H4 (cell line): ENCODE data around the gene TBC1D7. TPM values are rescaled to one million over a fixed set of nuclear protein-coding genes. Genes with fewer than 3 reads are reported as not detected.

Experiments
- DNase-seq: peaks from one replicate; pipeline ENCODE4 v3.0.0-alpha.2; 2015; ENCODE audit warnings: low spot score
- total RNA-seq: library from RNA; depleted of rRNA; stranded (reverse); fragments of >200 nt; shearing (Covaris generic); gene quantifications from 2 replicates; pipeline ENCODE4 v1.2.3, GENCODE V29; 2014

TBC1D7 gene
- total RNA-seq, 1 experiment from 2014 or later = 31.9 TPM

GRCh38 chr6:13294499-13295069 is 33.8 kb downstream of the TBC1D7 start:
- no peak for DNase-seq

- no peak for DNase-seq
Measured at GRCh38 chr6:13292774-13293173, 35.6 kb downstream of the TBC1D7 start.

GRCh38 chr6:13290335-13290734 is 38.0 kb downstream of the TBC1D7 start:
- DNase-seq = no peak

- no peak for DNase-seq
Measured at GRCh38 chr6:13289789-13290318, 38.5 kb downstream of the TBC1D7 start.

GRCh38 chr6:13288969-13289391 is 39.4 kb downstream of the TBC1D7 start:
- no peak for DNase-seq

- DNase-seq = no peak
Measured at GRCh38 chr6:13288481-13288880, 39.9 kb downstream of the TBC1D7 start.

GRCh38 chr6:13287104-13287503 is 41.2 kb downstream of the TBC1D7 start:
- no peak for DNase-seq

- no peak for DNase-seq
Measured at GRCh38 chr6:13286181-13286580, 42.2 kb downstream of the TBC1D7 start.

- no peak for DNase-seq
Measured at GRCh38 chr6:13285705-13286104, 42.6 kb downstream of the TBC1D7 start.

GRCh38 chr6:13284646-13285045 is 43.7 kb downstream of the TBC1D7 start:
- no peak for DNase-seq

- no peak for DNase-seq
Measured at GRCh38 chr6:13283331-13283730, 45.0 kb downstream of the TBC1D7 start.

GRCh38 chr6:13282393-13283069 is 45.8 kb downstream of the TBC1D7 start:
- DNase-seq = no peak

GRCh38 chr6:13281686-13282085 is 46.7 kb downstream of the TBC1D7 start:
- DNase-seq = peak; percentile 23

GRCh38 chr6:13280254-13280653 is 48.1 kb downstream of the TBC1D7 start:
- no peak for DNase-seq

- DNase-seq = no peak
Measured at GRCh38 chr6:13278991-13279390, 49.3 kb downstream of the TBC1D7 start.

GRCh38 chr6:13278164-13278563 is 50.2 kb downstream of the TBC1D7 start:
- DNase-seq = no peak

GRCh38 chr6:13277231-13277630 is 51.1 kb downstream of the TBC1D7 start:
- no peak for DNase-seq

- DNase-seq = no peak
Measured at GRCh38 chr6:13275435-13275989, 52.8 kb downstream of the TBC1D7 start.

GRCh38 chr6:13274707-13275434 is 53.5 kb downstream of the TBC1D7 start:
- no peak for DNase-seq

GRCh38 chr6:13273931-13274706 is 54.2 kb downstream of the TBC1D7 start:
- no peak for DNase-seq

- DNase-seq = no peak
Measured at GRCh38 chr6:13273202-13273930, 55.0 kb downstream of the TBC1D7 start.
